Sigmoid colon (tissue), 7 donors: Measurements from ENCODE around the gene PPP1R9B. TPM values are rescaled to one million over a fixed set of nuclear protein-coding genes. Genes with fewer than 3 reads are reported as not detected.

Source experiments
- DNase-seq: peaks from one replicate; pipeline ENCODE4 v3.0.0-alpha.2; 2019
- H3K27ac ChIP-seq, 4 donors: fragments of 200-600 bp; sonication (generic); one replicate each; pipeline ENCODE4 v1.5.1; 2016 to 2019; ENCODE audit warnings: mild to moderate bottlenecking in 1 of 4
- H3K27me3 ChIP-seq, 3 donors: fragments of 200-600 bp; sonication (generic); one replicate each; pipeline ENCODE4 v1.5.1; 2019; ENCODE audit warnings: mild to moderate bottlenecking in 1 of 3
- H3K36me3 ChIP-seq, 4 donors: fragments of 200-600 bp; sonication (generic); one replicate each; pipeline ENCODE4 v1.5.1; 2016 to 2019
- H3K4me1 ChIP-seq, 4 donors: fragments of 200-600 bp; sonication (generic); one replicate each; pipeline ENCODE4 v1.5.1; 2017 to 2019
- H3K4me3 ChIP-seq, 4 donors: fragments of 200-600 bp; sonication (generic); one replicate each; pipeline ENCODE4 v1.5.1; 2017 to 2019; ENCODE audit warnings: mild to moderate bottlenecking in 2 of 4, moderate library complexity in 1 of 4
- H3K9me3 ChIP-seq, 4 donors: fragments of 200-600 bp in 3 of 4; sonication (generic) in 3 of 4; one replicate each; pipeline versions ENCODE4 v1.5.1 to v1.6.1; 2013 to 2019
- EP300 ChIP-seq, 4 donors: sonication (generic); formaldehyde crosslinking; IDR thresholded peaks; one replicate each; pipeline ENCODE4 v1.6.1; 2017; ENCODE audit warnings: antibody characterized with exemption in 4 of 4
- POLR2A ChIP-seq, 2 donors: fragments of 450-650 bp; IDR thresholded peaks; one replicate each; pipeline ENCODE4 v1.6.1; 2016; ENCODE audit warnings: antibody characterized with exemption in 2 of 2, mild to moderate bottlenecking in 2 of 2, moderate library complexity in 2 of 2
- POLR2AphosphoS5 ChIP-seq, 4 donors: sonication (generic); formaldehyde crosslinking; IDR thresholded peaks; one replicate each; pipeline ENCODE4 v1.6.1; 2017; ENCODE audit warnings: antibody characterized with exemption in 4 of 4
- WGBS, 2 donors: extraction: QIAGEN DNeasy Blood & Tissue Kit; methylation state at CpG; one replicate each; pipeline ENCODE4 v1.1.7; 2013; 5-methylcytosine and 5-hydroxymethylcytosine counted together
- intact Hi-C: fragments of 100-400 bp; cut with DNase I; formaldehyde crosslinking; loops from one replicate; pipeline ENCODE4 v1.15.1; 2023
- polyA plus RNA-seq, 3 donors: library from polyadenylated mRNA; stranded (reverse); fragments of 200-250 nt; gene quantifications; one replicate each; pipeline ENCODE4 v1.2.3, GENCODE V29; 2013
- total RNA-seq, 4 donors: library from RNA; depleted of rRNA; stranded (reverse); fragments of >200 nt; gene quantifications; one replicate each; pipeline ENCODE4 v1.1.0, GENCODE V29; 2016
- TF ChIP-seq, protein P1 (sequence below), 4 experiments: fragments of 450-650 bp in 3 of 4; fragments of 200-600 bp in 1 of 4; IDR thresholded peaks; one replicate each; pipeline ENCODE4 v1.5.1; 2016 to 2019; ENCODE audit warnings: antibody characterized with exemption in 4 of 4, mild to moderate bottlenecking in 3 of 4, moderate library complexity in 2 of 4
- donor health status: healthy with polysubstance abuse.
- donor health status: Bipolar disorder and iron deficiency.
- donor health status: healthy.

Gene PPP1R9B
- total and polyA plus RNA-seq, 7 donors = 9.0 to 38.7 (median 16.8) TPM

DNA sequence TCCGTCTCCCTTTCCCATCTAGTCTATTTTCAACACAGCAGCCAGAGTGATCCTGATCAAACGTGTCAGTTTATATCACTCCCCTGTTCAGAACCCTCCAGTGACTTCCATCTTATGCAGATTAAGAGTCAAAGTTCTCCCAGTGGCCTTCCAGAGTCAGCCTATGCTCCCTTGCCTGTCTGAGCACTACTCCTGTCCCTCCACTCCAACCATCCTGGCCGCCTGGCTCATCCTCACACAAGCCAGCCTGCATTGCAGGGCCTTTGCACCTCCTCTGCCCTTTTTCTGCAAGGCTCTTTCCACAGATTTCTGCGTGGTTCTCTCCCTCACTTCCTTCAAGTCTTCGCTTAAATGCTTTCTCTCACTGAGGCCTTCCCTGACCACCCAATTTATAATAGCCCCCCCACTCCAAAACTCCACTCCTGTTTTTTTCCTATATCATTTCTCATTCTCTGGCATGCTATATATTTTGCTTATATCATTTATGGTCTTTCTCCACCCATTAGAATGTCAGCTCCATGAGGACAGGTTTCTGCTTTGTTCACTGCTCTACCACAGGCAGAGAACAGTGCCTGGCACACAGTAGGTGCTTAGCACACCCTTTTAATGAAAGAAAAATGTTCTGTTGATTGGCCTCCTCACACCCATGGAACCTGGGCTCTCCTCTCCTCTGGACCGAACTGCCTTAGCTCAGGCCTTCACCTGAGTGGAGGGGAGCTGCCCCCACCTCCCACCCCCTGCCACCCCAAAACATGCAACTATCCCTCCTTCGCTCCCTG is 29.8 kb downstream of the PPP1R9B start:
- WGBS, 2 donors = 83 to 92% methylated on average over 7 of the region's 7 CpGs
- TF ChIP-seq, protein P1, sequence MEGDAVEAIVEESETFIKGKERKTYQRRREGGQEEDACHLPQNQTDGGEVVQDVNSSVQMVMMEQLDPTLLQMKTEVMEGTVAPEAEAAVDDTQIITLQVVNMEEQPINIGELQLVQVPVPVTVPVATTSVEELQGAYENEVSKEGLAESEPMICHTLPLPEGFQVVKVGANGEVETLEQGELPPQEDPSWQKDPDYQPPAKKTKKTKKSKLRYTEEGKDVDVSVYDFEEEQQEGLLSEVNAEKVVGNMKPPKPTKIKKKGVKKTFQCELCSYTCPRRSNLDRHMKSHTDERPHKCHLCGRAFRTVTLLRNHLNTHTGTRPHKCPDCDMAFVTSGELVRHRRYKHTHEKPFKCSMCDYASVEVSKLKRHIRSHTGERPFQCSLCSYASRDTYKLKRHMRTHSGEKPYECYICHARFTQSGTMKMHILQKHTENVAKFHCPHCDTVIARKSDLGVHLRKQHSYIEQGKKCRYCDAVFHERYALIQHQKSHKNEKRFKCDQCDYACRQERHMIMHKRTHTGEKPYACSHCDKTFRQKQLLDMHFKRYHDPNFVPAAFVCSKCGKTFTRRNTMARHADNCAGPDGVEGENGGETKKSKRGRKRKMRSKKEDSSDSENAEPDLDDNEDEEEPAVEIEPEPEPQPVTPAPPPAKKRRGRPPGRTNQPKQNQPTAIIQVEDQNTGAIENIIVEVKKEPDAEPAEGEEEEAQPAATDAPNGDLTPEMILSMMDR (IDR thresholded peaks at IDR 0.05) = no peak
- TF ChIP-seq POLR2A (IDR thresholded peaks at IDR 0.05) (no peak), EP300 (IDR thresholded peaks at IDR 0.05) (no peak), POLR2AphosphoS5 (IDR thresholded peaks at IDR 0.05) (no peak)
- no peaks in the 10 kb centered on the region for H3K27me3 ChIP-seq
- DNase-seq = no peak
- no peak overlapping the region for H3K4me3 ChIP-seq
- H3K9me3 ChIP-seq = no peaks in the 10 kb centered on the region
- no peak overlapping the region for H3K27ac ChIP-seq
- intact Hi-C loops = no loop called here
- H3K4me1 ChIP-seq = peaks cover 0 to 21% (median 15%) of the 10 kb centered on the region in 4 donors
- H3K36me3 ChIP-seq = no peaks in the 10 kb centered on the region

DNA sequence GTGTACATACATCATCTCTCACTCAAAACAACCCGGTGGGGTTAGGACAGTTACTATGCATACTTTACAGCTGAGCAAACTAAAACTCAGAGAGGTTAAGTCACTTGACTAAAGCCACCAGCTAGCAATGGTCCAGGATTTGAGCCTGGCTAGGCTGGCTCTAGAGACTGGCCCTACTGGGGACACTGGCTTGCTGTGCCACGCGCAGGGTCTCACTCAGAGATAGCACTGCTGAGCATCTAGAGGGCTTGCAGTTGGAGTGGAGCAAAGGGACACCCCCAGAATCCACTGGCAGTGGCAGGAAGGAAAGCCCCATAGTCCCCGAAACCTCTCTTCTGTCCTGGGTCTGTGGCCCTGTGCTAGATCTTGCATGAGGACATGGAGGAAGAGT is 31.7 kb downstream of the PPP1R9B start:
- DNase-seq = no peak
- Histone ChIP-seq H3K4me1 (peaks cover 0 to 27% (median 19%) of the 10 kb centered on the region in 4 donors), H3K36me3 (no peaks in the 10 kb centered on the region), H3K27me3 (no peaks in the 10 kb centered on the region), H3K27ac (no peak overlapping the region), H3K4me3 (no peak overlapping the region), H3K9me3 (no peaks in the 10 kb centered on the region)
- TF ChIP-seq POLR2AphosphoS5 (IDR thresholded peaks at IDR 0.05) (no peak), EP300 (IDR thresholded peaks at IDR 0.05) (no peak), POLR2A (IDR thresholded peaks at IDR 0.05) (no peak)
- TF ChIP-seq, protein P1 (IDR thresholded peaks at IDR 0.05) = no peak
- 81 to 90% methylated on average over 4 of the region's 4 CpGs for WGBS, 2 donors
- intact Hi-C loops = loop anchor here (5.0 kb wide), 3 partner anchors 43 to 178 kb away; partner anchors contain the start of gene TMEM92

DNA sequence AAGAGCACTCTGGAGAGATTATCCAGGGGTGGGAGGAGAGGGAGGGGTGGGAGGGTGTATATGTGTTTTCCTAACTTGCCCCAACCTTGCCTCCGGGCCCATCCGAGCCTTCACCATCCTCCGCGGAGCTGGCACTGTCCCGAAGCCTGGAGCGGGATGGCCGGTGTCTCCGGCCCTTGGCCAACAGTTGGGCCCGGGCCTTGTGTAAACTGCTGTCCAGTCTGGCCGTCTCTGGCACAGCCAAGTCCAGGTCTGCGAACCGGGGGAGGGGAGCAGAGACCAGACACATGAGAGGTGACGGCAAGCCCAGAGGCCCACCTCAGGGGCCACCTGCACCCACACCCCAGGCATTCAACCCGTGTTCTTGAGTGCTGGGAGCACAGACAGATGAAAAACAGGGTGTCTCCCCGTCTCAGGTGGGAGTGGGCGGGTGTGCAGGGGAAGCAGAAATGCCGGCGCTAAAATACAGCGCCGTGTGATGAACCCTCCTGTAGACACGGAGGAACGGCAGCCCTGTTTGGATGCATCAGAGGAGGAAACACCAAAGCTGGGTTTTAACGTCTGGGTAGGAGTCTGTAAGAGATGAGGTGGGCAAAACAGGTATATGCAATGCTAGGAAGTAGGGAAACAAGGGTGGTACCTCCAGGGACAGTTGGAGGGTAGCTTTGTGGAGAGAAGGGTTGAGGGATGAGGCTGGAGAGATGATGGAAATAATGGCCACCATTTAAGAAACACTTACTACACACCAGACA is 32.2 kb downstream of the PPP1R9B start:
- Histone ChIP-seq H3K27me3 (no peaks in the 10 kb centered on the region), H3K36me3 (no peaks in the 10 kb centered on the region), H3K4me1 (peaks cover 0 to 26% (median 20%) of the 10 kb centered on the region in 4 donors), H3K9me3 (no peaks in the 10 kb centered on the region), H3K4me3 (no peak overlapping the region), H3K27ac (peak overlapping the region in 2 of 4 donors; percentile 46 to 47)
- TF ChIP-seq POLR2A (IDR thresholded peaks at IDR 0.05) (no peak), EP300 (IDR thresholded peaks at IDR 0.05) (no peak)
- TF ChIP-seq, protein P1 (IDR thresholded peaks at IDR 0.05) = no peak
- intact Hi-C loops = loop anchor here (5.0 kb wide), 3 partner anchors 44 to 179 kb away; partner anchors contain the start of gene TMEM92
- WGBS, 2 donors = 75 to 86% methylated on average over 23 of the region's 23 CpGs
- DNase-seq = no peak

DNA sequence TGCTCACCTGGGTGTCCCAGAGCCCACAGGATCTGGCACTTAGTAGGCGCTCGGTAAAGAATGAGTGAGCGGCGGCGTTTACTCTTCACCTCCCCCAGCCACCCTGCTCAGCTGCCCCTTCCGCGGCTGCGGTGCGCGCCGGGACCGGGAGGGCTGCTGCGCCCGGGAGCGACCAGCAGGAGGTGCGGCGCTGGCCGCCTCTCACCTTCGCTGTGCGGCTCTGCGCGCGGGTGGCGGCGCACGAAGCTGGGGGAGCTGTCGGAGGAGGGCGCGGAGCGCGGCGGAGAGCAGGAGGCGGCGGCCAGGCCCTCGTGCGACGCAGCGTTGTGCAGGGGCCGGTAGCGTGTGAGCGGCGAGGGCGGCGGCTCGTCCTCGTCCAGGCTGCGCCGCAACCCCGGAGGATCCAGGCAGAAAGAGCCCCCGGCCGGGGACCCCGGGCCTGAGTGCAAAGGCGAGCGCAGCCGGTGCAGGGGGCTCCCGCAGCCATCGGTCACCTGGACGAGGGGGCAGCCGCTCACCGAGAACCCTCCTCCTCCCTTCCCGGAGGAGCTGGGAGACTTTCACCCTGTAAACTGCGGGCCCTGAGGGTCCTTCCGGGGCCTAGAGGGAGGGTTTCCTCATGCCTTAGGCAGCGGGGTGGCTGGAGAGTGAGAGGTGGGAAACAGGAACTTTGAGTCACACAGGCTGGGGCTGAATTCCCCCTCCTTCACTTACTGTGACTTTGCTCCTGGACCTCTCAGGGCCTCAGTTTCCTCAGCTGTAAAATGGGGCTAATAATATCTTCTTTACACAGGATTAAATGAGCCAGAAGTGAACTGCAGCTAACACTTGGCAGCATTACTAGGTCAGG is 33.0 kb downstream of the PPP1R9B start:
- Histone ChIP-seq H3K4me3 (peak overlapping the region in 3 of 4 donors; percentile 6 to 35 (median 21)), H3K9me3 (no peaks in the 10 kb centered on the region), H3K4me1 (peaks cover 0 to 34% (median 29%) of the 10 kb centered on the region in 4 donors), H3K36me3 (no peaks in the 10 kb centered on the region), H3K27me3 (no peaks in the 10 kb centered on the region), H3K27ac (peak overlapping the region; percentile 7 to 47 (median 36))
- no peak for DNase-seq
- WGBS, 2 donors = 6 to 9% methylated on average over 64 of the region's 64 CpGs
- TF ChIP-seq, protein P1 (IDR thresholded peaks at IDR 0.05) = peak; percentile 38 to 78 (median 67)
- TF ChIP-seq POLR2AphosphoS5 (IDR thresholded peaks at IDR 0.05) = peak in 1 of 4 donors; percentile 16
- TF ChIP-seq EP300 (IDR thresholded peaks at IDR 0.05) = no peak
- intact Hi-C loops = loop anchor here (5.0 kb wide), 3 partner anchors 45 to 180 kb away; partner anchors contain the start of gene TMEM92
